Cardiac fibroblast (primary cell): ENCODE data around the gene RTEL1.
A peak's percentile ranks its signal among the peaks of the same experiment; 100 is the strongest.

Experiments
- DNase-seq, 2 donors: peaks; one replicate each; pipeline versions ENCODE4 v3.0.0 to v3.0.0-alpha.2; 2010; ENCODE audit warnings: low read depth in 2 of 2
- H3K4me3 ChIP-seq, 2 donors: replicated peaks in 1 of 2; 1 replicate in 1 of 2; 2 replicates in 1 of 2; pipeline ENCODE4 v1.5.1; 2011; ENCODE audit warnings: low read depth in 2 of 2, low read length in 2 of 2, mild to moderate bottlenecking in 2 of 2, moderate library complexity in 1 of 2
- CTCF ChIP-seq: IDR thresholded peaks from one replicate; pipeline ENCODE4 v1.5.1; 2011; ENCODE audit warnings: low read depth, mild to moderate bottlenecking, low read length, inconsistent platforms

The RTEL1 gene

GRCh38 chr20:63697357-63697867, 39.3 kb downstream of the RTEL1 start:
- peak overlapping the region in 1 of 2 donors; percentile 46 for H3K4me3 ChIP-seq
- DNase-seq: no peak
- no peak for TF ChIP-seq CTCF

- no peak for TF ChIP-seq CTCF
- DNase-seq: no peak
- no peak overlapping the region for H3K4me3 ChIP-seq
Observed at GRCh38 chr20:63697868-63698545, 39.9 kb downstream of the RTEL1 start.

GRCh38 chr20:63698739-63699465, 40.8 kb downstream of the RTEL1 start:
- TF ChIP-seq CTCF: no peak
- peak; percentile 86 to 95 for DNase-seq
- peak overlapping the region in 1 of 2 donors; percentile 18 for H3K4me3 ChIP-seq

- no peak for TF ChIP-seq CTCF
- H3K4me3 ChIP-seq: no peak overlapping the region
- no peak for DNase-seq
Observed at GRCh38 chr20:63699466-63700198, 41.5 kb downstream of the RTEL1 start.

- TF ChIP-seq CTCF: no peak
- no peak for DNase-seq
- no peak overlapping the region for H3K4me3 ChIP-seq
Observed at GRCh38 chr20:63700199-63701050, 42.3 kb downstream of the RTEL1 start.

GRCh38 chr20:63701051-63701328, 42.9 kb downstream of the RTEL1 start:
- H3K4me3 ChIP-seq: no peak overlapping the region
- DNase-seq: no peak
- no peak for TF ChIP-seq CTCF
